ENCODE data around the gene OPRL1.

GRCh38 chr20:64082820-64083377, 3.0 kb downstream of the OPRL1 start:
- no peak for TF ChIP-seq CTCF (tag by site-specific recombination; IDR thresholded peaks at IDR 0.05)
- no peak for TF ChIP-seq ZFP69B (tag by site-specific recombination; IDR thresholded peaks at IDR 0.05)
- no peak for TF ChIP-seq ZNF121 (tag by site-specific recombination; IDR thresholded peaks at IDR 0.05)
- TF ChIP-seq ZNF473 (tag by site-specific recombination; IDR thresholded peaks at IDR 0.05): no peak
- no peak for TF ChIP-seq ZBTB11 (tag by site-specific recombination; conservative IDR thresholded peaks at IDR 0.05; ENCODE audit: low read depth)
- no peak for TF ChIP-seq ZBTB1 (tag by site-specific recombination; IDR thresholded peaks at IDR 0.05)
- no peak for TF ChIP-seq ZNF785 (tag by site-specific recombination; IDR thresholded peaks at IDR 0.05)
- TF ChIP-seq ZNF776 (tag by site-specific recombination; IDR thresholded peaks at IDR 0.05; ENCODE audit: borderline replicate concordance): no peak
- TF ChIP-seq WT1 (tag by site-specific recombination; IDR thresholded peaks at IDR 0.05): no peak
- no peak for TF ChIP-seq ZNF777 (tag by site-specific recombination; IDR thresholded peaks at IDR 0.05; ENCODE audit: borderline replicate concordance)

Measured in HEK293 (cell line).